GM12878 (cell line): Measurements from ENCODE around the gene UVRAG. TPM values are rescaled to one million over a fixed set of nuclear protein-coding genes. Genes with fewer than 3 reads are reported as not detected.
A peak's percentile ranks its signal among the peaks of the same experiment; 100 is the strongest.

Experiments used
- EP300 ChIP-seq, 2 experiments: fragments of 150-350 bp in 1 of 2; IDR thresholded peaks; 2 replicates each; pipeline ENCODE4 v1.6.1; 2011 to 2012; ENCODE audit warnings: low read depth in 2 of 2, low read length in 2 of 2, borderline replicate concordance in 1 of 2, improper control_type of control experiment in 1 of 2, inconsistent platforms in 1 of 2; ENCODE audit not compliant: control insufficient read depth in 1 of 2
- EZH2 ChIP-seq: IDR thresholded peaks from 2 replicates; pipeline ENCODE4 v1.6.1; 2012; ENCODE audit warnings: low read depth, mild to moderate bottlenecking, control low read depth, inconsistent platforms, low read length, borderline replicate concordance; ENCODE audit not compliant: control insufficient read depth
- IKZF1 ChIP-seq: fragments of 450-650 bp; conservative IDR thresholded peaks from 2 replicates; pipeline ENCODE4 v1.6.1; 2017; ENCODE audit warnings: antibody characterized with exemption, mild to moderate bottlenecking
- NFYA ChIP-seq: IDR thresholded peaks from 2 replicates; pipeline ENCODE4 v1.6.1; 2011; ENCODE audit warnings: low read depth, mild to moderate bottlenecking, low read length, improper control_type of control experiment, borderline replicate concordance
- RB1 ChIP-seq: fragments of 450-650 bp; formaldehyde crosslinking; IDR thresholded peaks from 2 replicates; pipeline ENCODE4 v1.6.1; 2017; ENCODE audit warnings: mild to moderate bottlenecking, borderline replicate concordance
- RELA ChIP-seq: fragments of 450-650 bp; IDR thresholded peaks from 2 replicates; pipeline ENCODE4 v1.8.0; 2014; ENCODE audit warnings: borderline replicate concordance; ENCODE audit not compliant: partially characterized antibody
- RUNX3 ChIP-seq: IDR thresholded peaks from 2 replicates; pipeline ENCODE4 v1.6.1; 2012; ENCODE audit warnings: low read length, inconsistent platforms
- SMC3 ChIP-seq: IDR thresholded peaks from 2 replicates; pipeline ENCODE4 v1.6.1; 2011; ENCODE audit warnings: low read length, improper control_type of control experiment, borderline replicate concordance
- SRF ChIP-seq, 2 experiments: IDR thresholded peaks; 2 replicates each; pipeline ENCODE4 v1.6.1; 2011; ENCODE audit warnings: low read depth in 2 of 2, low read length in 2 of 2, mild to moderate bottlenecking in 1 of 2, moderate library complexity in 1 of 2
- TARDBP ChIP-seq: IDR thresholded peaks from 2 replicates; pipeline ENCODE4 v1.6.1; 2016; ENCODE audit warnings: borderline replicate concordance
- TBL1XR1 ChIP-seq: IDR thresholded peaks from 2 replicates; pipeline ENCODE4 v1.6.1; 2012; ENCODE audit warnings: low read depth, low read length, improper control_type of control experiment
- YY1 ChIP-seq: IDR thresholded peaks from 2 replicates; pipeline ENCODE4 v1.6.1; 2011; ENCODE audit warnings: low read depth, mild to moderate bottlenecking, low read length
- ZNF384 ChIP-seq: IDR thresholded peaks from 2 replicates; pipeline ENCODE4 v1.6.1; 2012; ENCODE audit warnings: low read depth, mild to moderate bottlenecking, low read length, improper control_type of control experiment, borderline replicate concordance
- ZNF622 ChIP-seq: fragments of 450-650 bp; IDR thresholded peaks from 2 replicates; pipeline ENCODE4 v1.6.1; 2017; ENCODE audit warnings: mild to moderate bottlenecking, inconsistent platforms
- polyA plus RNA-seq, 11 experiments: library from polyadenylated mRNA; depleted of rRNA in 4 of 11; unstranded in 6 of 11; stranded (reverse) in 5 of 11; fragments of >200 nt; fragmentation: Nextera tagmentation in 4 of 11; fragmentation: Illumina TruSeq in 1 of 11; extraction: Ambion mirVana in 4 of 11; extraction: Trizol in 1 of 11; gene quantifications; 1 replicate in 1 of 11; 2 replicates in 10 of 11; pipeline versions ENCODE4 v1.2.1 to v1.2.3, GENCODE V29; 2011 to 2016; ENCODE audit warnings: inconsistent platforms in 2 of 11, missing spikeins in 2 of 11, low read depth in 1 of 11
- total RNA-seq, 4 experiments: library from RNA; depleted of rRNA in 3 of 4; stranded (reverse); fragments of >200 nt in 3 of 4; fragmentation: Illumina TruSeq in 1 of 4; extraction: Trizol in 1 of 4; gene quantifications; 2 replicates each; pipeline versions ENCODE4 v1.2.1 to v1.2.3, GENCODE V29; 2013 to 2021
- TF ChIP-seq, protein P1 (sequence below): fragments of 450-650 bp; formaldehyde crosslinking; IDR thresholded peaks from 2 replicates; pipeline ENCODE4 v1.4.0; 2020; ENCODE audit warnings: mild to moderate bottlenecking, moderate library complexity
- TF ChIP-seq, protein P2 (sequence below): IDR thresholded peaks from 2 replicates; pipeline ENCODE4 v1.6.1; 2012; ENCODE audit warnings: low read depth, low read length, improper control_type of control experiment
- TF ChIP-seq, protein P3 (sequence below): IDR thresholded peaks from 2 replicates; pipeline ENCODE4 v1.6.1; 2011; ENCODE audit warnings: low read depth, low read length, improper control_type of control experiment, borderline replicate concordance
- TF ChIP-seq, protein P4 (sequence below): IDR thresholded peaks from 2 replicates; pipeline ENCODE4 v1.6.1; 2011; ENCODE audit warnings: mild to moderate bottlenecking, low read depth, low read length, moderate library complexity; ENCODE audit not compliant: insufficient replicate concordance

UVRAG gene
- total and polyA plus RNA-seq, 10 of the 15 experiments (the other 5 are each of a cell fraction or from before 2014, with no cell fraction given): 7.0 to 43.4 (median 37.0) TPM

DNA sequence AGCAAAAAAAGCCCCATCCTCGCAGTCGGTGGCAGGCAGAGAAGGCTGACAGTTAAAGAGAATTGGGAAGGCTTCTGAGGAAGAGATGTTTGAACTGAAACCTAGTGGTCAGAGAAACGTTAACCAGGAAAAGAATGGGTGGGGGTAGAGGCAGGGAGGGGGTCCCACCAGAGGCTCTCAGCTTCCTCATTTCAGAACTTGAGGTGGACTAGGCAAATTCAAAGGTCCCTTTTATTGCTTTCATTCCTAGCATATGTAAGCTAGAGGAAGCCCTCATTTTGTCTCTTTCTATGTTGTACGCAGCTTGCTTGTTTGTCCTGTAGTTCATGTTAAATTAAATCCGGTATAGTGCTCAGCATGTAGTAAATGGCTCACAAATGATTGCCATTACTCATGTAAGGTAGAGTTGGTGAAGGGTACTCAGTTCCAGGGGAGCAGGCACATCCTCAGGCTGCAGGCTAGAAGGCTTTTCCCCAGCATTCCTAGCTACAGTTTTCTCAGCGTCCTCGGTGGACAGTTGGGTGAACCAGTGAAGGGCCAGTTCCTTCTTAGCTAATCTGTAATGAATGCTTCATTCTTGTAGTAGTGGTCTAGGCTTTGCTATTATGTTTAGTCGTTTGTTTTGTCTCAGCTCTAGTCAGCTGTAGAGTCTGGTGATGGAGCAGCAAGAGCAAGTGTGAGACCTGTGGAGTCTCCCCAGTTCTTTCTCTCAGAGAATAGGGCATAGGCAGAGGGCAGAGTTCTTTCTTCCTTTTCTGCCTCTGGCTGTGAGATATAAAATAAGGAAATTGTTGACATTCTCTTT is 58.6 kb downstream of the UVRAG start (continued):
- TF ChIP-seq, protein P1, sequence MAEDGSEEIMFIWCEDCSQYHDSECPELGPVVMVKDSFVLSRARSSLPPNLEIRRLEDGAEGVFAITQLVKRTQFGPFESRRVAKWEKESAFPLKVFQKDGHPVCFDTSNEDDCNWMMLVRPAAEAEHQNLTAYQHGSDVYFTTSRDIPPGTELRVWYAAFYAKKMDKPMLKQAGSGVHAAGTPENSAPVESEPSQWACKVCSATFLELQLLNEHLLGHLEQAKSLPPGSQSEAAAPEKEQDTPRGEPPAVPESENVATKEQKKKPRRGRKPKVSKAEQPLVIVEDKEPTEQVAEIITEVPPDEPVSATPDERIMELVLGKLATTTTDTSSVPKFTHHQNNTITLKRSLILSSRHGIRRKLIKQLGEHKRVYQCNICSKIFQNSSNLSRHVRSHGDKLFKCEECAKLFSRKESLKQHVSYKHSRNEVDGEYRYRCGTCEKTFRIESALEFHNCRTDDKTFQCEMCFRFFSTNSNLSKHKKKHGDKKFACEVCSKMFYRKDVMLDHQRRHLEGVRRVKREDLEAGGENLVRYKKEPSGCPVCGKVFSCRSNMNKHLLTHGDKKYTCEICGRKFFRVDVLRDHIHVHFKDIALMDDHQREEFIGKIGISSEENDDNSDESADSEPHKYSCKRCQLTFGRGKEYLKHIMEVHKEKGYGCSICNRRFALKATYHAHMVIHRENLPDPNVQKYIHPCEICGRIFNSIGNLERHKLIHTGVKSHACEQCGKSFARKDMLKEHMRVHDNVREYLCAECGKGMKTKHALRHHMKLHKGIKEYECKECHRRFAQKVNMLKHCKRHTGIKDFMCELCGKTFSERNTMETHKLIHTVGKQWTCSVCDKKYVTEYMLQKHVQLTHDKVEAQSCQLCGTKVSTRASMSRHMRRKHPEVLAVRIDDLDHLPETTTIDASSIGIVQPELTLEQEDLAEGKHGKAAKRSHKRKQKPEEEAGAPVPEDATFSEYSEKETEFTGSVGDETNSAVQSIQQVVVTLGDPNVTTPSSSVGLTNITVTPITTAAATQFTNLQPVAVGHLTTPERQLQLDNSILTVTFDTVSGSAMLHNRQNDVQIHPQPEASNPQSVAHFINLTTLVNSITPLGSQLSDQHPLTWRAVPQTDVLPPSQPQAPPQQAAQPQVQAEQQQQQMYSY: no peak
- peak; percentile 35 for TF ChIP-seq RELA
- TF ChIP-seq SRF (IDR thresholded peaks at IDR 0.05; ENCODE audit: low read depth in 2 of 2, low read length in 2 of 2): no peak
- peak; percentile 71; the same call in 1 of the 2 replicates for TF ChIP-seq IKZF1
- no peak for TF ChIP-seq ZNF622
- no peak for TF ChIP-seq NFYA
- TF ChIP-seq TARDBP: no peak
- no peak for TF ChIP-seq ZNF384
- peak; percentile 40; the same call in 1 of the 2 replicates for TF ChIP-seq YY1
- TF ChIP-seq TBL1XR1: no peak; the same call in 1 of the 2 replicates
- TF ChIP-seq, protein P2, sequence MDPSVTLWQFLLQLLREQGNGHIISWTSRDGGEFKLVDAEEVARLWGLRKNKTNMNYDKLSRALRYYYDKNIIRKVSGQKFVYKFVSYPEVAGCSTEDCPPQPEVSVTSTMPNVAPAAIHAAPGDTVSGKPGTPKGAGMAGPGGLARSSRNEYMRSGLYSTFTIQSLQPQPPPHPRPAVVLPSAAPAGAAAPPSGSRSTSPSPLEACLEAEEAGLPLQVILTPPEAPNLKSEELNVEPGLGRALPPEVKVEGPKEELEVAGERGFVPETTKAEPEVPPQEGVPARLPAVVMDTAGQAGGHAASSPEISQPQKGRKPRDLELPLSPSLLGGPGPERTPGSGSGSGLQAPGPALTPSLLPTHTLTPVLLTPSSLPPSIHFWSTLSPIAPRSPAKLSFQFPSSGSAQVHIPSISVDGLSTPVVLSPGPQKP: no peak
- TF ChIP-seq SMC3: no peak
- TF ChIP-seq, protein P3, sequence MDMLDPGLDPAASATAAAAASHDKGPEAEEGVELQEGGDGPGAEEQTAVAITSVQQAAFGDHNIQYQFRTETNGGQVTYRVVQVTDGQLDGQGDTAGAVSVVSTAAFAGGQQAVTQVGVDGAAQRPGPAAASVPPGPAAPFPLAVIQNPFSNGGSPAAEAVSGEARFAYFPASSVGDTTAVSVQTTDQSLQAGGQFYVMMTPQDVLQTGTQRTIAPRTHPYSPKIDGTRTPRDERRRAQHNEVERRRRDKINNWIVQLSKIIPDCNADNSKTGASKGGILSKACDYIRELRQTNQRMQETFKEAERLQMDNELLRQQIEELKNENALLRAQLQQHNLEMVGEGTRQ: no peak
- TF ChIP-seq, protein P4, sequence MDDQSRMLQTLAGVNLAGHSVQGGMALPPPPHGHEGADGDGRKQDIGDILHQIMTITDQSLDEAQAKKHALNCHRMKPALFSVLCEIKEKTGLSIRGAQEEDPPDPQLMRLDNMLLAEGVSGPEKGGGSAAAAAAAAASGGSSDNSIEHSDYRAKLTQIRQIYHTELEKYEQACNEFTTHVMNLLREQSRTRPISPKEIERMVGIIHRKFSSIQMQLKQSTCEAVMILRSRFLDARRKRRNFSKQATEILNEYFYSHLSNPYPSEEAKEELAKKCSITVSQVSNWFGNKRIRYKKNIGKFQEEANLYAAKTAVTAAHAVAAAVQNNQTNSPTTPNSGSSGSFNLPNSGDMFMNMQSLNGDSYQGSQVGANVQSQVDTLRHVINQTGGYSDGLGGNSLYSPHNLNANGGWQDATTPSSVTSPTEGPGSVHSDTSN: no peak
- TF ChIP-seq EP300 (IDR thresholded peaks at IDR 0.05; ENCODE audit: borderline replicate concordance in 1 of 2, control insufficient read depth in 1 of 2, low read depth in 2 of 2, low read length in 2 of 2): peak; percentile 14 to 53; a peak in 2 of 4 replicates
- no peak for TF ChIP-seq EZH2
- peak; percentile 87 for TF ChIP-seq RUNX3
- TF ChIP-seq RB1: no peak
